Head of caudate nucleus (tissue), 42 donors: ENCODE data around the gene KRTAP5-2.
A peak's percentile ranks its signal among the peaks of the same experiment; 100 is the strongest.

Source experiments
- DNase-seq, 42 donors: peaks; one replicate each; pipeline versions ENCODE4 v3.0.0 to v3.0.0-alpha.2; 2020 to 2021; ENCODE audit warnings: mixed read lengths in 7 of 42
- intact Hi-C: fragments of 100-400 bp; cut with DNase I; formaldehyde crosslinking; loops from one replicate; pipeline ENCODE4 v1.15.0; 2022

Gene KRTAP5-2

DNA sequence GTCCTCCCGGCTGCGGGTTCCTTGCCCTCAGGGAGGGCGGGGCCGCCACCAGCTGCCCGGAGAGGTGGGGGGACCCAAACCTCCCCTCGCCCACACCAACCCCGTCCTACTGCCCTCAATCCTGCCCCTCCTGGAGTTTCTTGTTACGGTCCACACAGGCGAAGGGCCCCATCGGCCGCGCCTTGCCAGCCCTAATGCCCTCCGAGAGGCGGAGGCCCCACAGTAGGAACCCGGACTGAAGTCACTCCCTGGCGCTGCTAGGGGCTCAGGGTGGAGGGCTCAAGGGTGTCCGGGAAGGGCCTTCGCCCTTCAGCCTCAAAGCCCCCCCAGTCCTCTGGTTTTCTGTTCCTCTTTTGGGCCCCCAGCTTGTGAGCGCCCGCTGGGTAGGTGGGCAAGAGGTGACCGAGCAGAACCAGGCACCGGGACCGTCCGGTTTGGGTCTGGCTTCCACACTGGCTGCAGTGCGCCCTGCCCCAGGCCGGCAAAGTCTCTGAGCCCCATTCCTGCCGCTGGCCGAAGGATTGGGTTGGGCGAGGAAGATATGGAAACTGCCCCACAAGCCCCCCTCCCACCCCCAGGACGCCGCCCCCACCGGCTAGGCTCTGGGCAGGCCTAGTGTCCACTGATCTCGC lies 50.5 kb downstream of the KRTAP5-2 start:
- peak in 1 of 42 donors; percentile 47 for DNase-seq
- intact Hi-C loops: loop anchor here (5.0 kb wide), 1 partner anchor 85 kb away; no protein-coding TSS in a partner anchor
